Measurements from ENCODE around the gene PPP1R3D. TPM values are rescaled to one million over a fixed set of nuclear protein-coding genes. Genes with fewer than 3 reads are reported as not detected.
A peak's percentile ranks its signal among the peaks of the same experiment; 100 is the strongest.
"Not testable (repeated sequence)": the region's sequence is repeated elsewhere in the genome, so short reads cannot be mapped to it uniquely, and the experiment has no call there.

The PPP1R3D gene
- total and polyA plus RNA-seq, 7 donors = 2.0 to 14.7 (median 5.3) TPM

- H3K4me1 ChIP-seq = peaks cover 7% of the 10 kb centered on the region
- H3K27me3 ChIP-seq (ENCODE audit: insufficient read depth in 3 of 3, low read length in 2 of 3) = no peaks in the 10 kb centered on the region
- no peaks in the 10 kb centered on the region for H3K36me3 ChIP-seq (ENCODE audit: insufficient read depth in 1 of 2, low read depth in 1 of 2)
- no peak overlapping the region for H3K4me3 ChIP-seq
- no peak for TF ChIP-seq CTCF (IDR thresholded peaks at IDR 0.05)
- WGBS, 3 donors = 84 to 95% (median 93%) methylated on average over 4 of the region's 4 CpGs
- DNase-seq (no peak), ATAC-seq (no peak)
- intact Hi-C loops (cut with DNase I) = no loop called here
- no peak overlapping the region for H3K27ac ChIP-seq
- H3K9me3 ChIP-seq = no peaks in the 10 kb centered on the region
These were observed 18.5 kb upstream of the PPP1R3D start for GRCh38 chr20:59958626-59959025.

GRCh38 chr20:59958123-59958522 lies 18.0 kb upstream of the PPP1R3D start, which contains the start of gene CDH26:
Gene CDH26 (plus strand): TSS chr20:59958423. CDS start chr20:59958727, 304 bp downstream.
- DNase-seq (no peak), ATAC-seq (no peak)
- intact Hi-C loops (cut with DNase I) = no loop called here
- H3K9me3 ChIP-seq = no peaks in the 10 kb centered on the region
- no peak for TF ChIP-seq CTCF (IDR thresholded peaks at IDR 0.05)
- no peaks in the 10 kb centered on the region for H3K36me3 ChIP-seq (ENCODE audit: insufficient read depth in 1 of 2, low read depth in 1 of 2)
- no peak within 1 kb of the TSS for H3K4me3 ChIP-seq
- WGBS, 3 donors = 90 to 93% (median 91%) methylated on average over 5 of the region's 5 CpGs
- peaks cover 7% of the 10 kb centered on the region for H3K4me1 ChIP-seq
- no peak within 1 kb of the TSS for H3K27ac ChIP-seq
- H3K27me3 ChIP-seq (ENCODE audit: insufficient read depth in 3 of 3, low read length in 2 of 3) = no peaks in the 10 kb centered on the region

GRCh38 chr20:59957568-59957967 lies 17.5 kb upstream of the PPP1R3D start:
- DNase-seq; H3K36me3 ChIP-seq (ENCODE audit: insufficient read depth in 1 of 2, low read depth in 1 of 2); H3K9me3 ChIP-seq; H3K27me3 ChIP-seq (ENCODE audit: insufficient read depth in 3 of 3, low read length in 2 of 3); ATAC-seq; H3K4me3 ChIP-seq; intact Hi-C loops (cut with DNase I); H3K4me1 ChIP-seq; H3K27ac ChIP-seq: not testable (repeated sequence)

GRCh38 chr20:59955131-59955796 lies 15.2 kb upstream of the PPP1R3D start:
- ATAC-seq = peak; percentile 95 to 98 (median 97)
- peak; percentile 54 for TF ChIP-seq CTCF (IDR thresholded peaks at IDR 0.05)
- Histone ChIP-seq H3K27me3 (ENCODE audit: insufficient read depth in 3 of 3, low read length in 2 of 3) (no peaks in the 10 kb centered on the region), H3K36me3 (ENCODE audit: insufficient read depth in 1 of 2, low read depth in 1 of 2) (peaks cover 0 to 14% of the 10 kb centered on the region in 2 donors), H3K9me3 (no peaks in the 10 kb centered on the region), H3K4me1 (peaks cover 7% of the 10 kb centered on the region), H3K27ac (peak overlapping the region; percentile 71), H3K4me3 (no peak overlapping the region)
- WGBS, 3 donors = 43 to 56% (median 48%) methylated on average over 8 of the region's 8 CpGs
- DNase-seq = peak in 1 of 2 donors; percentile 57
- intact Hi-C loops (cut with DNase I) = loop anchor here in 1 of 2 donors (2.0 kb wide), 1 partner anchor 14 kb away; the partner anchor contains the start of genes FAM217B and PPP1R3D

GRCh38 chr20:59954718-59955117 lies 14.6 kb upstream of the PPP1R3D start:
- H3K36me3 ChIP-seq (ENCODE audit: insufficient read depth in 1 of 2, low read depth in 1 of 2) = peaks cover 0 to 19% of the 10 kb centered on the region in 2 donors
- no peaks in the 10 kb centered on the region for H3K9me3 ChIP-seq
- WGBS, 3 donors = 42 to 65% (median 49%) methylated on average over 4 of the region's 4 CpGs
- no peak overlapping the region for H3K4me3 ChIP-seq
- ATAC-seq = peak; percentile 36 to 64 (median 60)
- peak overlapping the region; percentile 71 for H3K27ac ChIP-seq
- intact Hi-C loops (cut with DNase I) = loop anchor here in 1 of 2 donors (2.0 kb wide), 1 partner anchor 14 kb away; the partner anchor contains the start of genes FAM217B and PPP1R3D
- DNase-seq = no peak
- no peak for TF ChIP-seq CTCF (IDR thresholded peaks at IDR 0.05)
- no peaks in the 10 kb centered on the region for H3K27me3 ChIP-seq (ENCODE audit: insufficient read depth in 3 of 3, low read length in 2 of 3)
- H3K4me1 ChIP-seq = peaks cover 7% of the 10 kb centered on the region

Data from psoas muscle (tissue), 8 donors.